HG03565 (cell line): ENCODE measurements around the gene ZFYVE21.
"Not testable (repeated sequence)": the region's sequence is repeated elsewhere in the genome, so short reads cannot be mapped to it uniquely, and the experiment has no call there.

Source experiments
- ATAC-seq: cut with Tn5 transposase; IDR thresholded peaks from one replicate; pipeline ENCODE4 v1.9.1; 2021; ENCODE audit warnings: mild to moderate bottlenecking, moderate library complexity; ENCODE audit not compliant: unreplicated experiment

ZFYVE21 gene

DNA sequence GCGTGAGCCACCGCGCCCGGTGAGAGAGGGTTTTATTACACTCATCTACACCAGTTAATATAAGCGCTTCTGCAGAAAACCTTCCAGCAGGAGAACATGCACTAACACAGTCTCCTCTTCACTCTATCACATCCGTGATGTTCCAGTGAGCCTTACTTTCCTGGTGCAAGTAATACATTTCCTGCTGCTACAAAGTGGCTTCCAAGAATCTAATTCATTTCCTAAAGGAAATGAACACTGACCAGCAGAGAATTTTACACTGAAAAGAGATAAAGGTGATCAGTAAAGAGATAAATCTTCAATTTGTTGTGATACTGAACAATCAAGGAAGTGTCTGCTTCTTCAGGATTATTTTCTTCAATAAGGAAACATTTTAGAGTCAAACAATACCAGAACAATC, 39.5 kb downstream of the ZFYVE21 start:
- ATAC-seq, result no peak

DNA sequence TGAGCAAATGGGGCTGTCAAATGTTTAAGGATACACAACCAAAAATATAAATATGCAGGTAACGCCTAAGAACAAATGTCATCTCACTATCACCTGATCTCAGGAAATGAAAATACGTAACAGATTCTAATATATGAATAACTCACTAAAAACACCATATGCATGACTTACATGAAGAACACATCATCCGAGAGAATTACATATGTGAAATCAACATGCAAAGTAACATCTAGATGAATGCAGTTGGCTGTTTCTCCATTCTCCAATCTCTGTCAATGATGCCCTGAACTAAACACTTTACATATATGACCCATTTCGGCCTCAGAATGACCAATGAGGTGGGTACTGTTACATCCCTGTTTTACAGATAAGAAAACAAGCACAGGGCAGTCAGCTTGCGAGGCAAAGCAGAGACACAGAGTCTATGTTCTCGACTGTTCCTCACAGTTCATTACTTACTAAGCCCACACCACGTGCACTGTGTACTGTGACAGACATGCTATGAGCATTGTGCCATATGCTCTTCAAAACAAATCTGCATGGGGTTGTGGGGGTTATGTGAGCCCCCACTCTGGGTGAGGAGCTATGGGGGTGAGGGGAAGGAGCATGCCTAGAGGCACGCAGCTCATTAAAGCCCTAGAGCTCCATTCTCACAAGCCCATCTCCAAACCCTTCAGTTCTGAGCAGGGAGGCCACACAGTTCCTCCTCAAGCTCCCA, 42.6 kb downstream of the ZFYVE21 start:
- ATAC-seq, result no peak

- ATAC-seq, result no peak
Observed at GRCh38 chr14:103762036-103762435, 46.4 kb downstream of the ZFYVE21 start.

DNA sequence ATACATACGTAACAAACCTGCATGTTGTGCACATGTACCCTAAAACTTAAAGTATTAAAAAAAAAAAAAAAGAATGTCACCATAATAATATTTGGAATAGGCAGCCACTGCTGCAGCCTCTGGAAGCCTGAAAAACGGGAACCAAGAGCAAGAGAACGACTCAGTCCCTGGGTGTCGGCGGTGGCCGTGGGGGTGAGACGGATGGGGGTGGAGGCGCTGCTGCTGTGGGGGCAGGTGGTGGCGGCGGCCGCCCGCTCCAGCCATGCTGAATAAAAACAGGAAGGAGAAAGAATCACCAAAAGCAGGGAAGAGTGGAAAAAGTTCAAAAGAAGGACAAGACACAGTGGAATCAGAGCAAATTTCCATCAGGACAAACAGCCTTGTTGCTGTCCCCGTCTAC, 46.9 kb downstream of the ZFYVE21 start:
- no peak for ATAC-seq

DNA sequence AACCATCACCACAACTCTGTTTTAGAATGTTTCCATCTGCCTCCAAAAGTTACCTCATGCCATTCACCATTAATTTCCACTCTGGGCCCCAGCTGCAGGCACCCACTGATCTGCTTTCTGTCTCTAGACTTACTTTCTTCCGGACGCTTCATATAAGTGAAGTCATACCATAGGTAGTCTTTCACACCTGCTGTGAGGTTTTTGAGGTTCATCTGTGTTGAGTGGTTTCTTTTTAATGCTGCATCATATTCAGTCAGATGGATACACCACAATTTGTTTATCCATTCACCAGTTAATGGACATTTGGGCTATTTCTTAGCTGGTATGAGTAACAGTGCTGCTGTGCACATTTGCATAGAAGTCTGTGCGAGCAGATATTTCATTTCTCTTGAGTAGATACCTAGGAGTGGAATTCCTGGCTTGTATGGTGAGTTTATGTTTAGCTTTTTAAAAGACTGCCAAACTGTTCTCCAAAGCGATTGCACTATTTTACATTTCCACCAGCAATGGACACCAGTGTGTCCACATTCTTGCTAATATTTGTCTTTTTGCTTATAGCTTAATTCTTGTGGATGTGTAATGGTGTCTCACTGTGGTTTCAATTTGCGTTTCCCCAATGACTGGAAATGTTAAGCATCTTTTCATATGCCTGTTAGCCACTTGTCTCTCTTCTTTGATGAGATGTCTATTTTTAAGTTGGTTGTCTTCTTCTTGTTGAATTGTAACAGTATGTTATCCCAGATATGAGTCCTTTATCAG, 48.3 kb downstream of the ZFYVE21 start:
- peak; percentile 72 for ATAC-seq

- no peak for ATAC-seq
Observed at GRCh38 chr14:103765526-103765925, 49.9 kb downstream of the ZFYVE21 start.

DNA sequence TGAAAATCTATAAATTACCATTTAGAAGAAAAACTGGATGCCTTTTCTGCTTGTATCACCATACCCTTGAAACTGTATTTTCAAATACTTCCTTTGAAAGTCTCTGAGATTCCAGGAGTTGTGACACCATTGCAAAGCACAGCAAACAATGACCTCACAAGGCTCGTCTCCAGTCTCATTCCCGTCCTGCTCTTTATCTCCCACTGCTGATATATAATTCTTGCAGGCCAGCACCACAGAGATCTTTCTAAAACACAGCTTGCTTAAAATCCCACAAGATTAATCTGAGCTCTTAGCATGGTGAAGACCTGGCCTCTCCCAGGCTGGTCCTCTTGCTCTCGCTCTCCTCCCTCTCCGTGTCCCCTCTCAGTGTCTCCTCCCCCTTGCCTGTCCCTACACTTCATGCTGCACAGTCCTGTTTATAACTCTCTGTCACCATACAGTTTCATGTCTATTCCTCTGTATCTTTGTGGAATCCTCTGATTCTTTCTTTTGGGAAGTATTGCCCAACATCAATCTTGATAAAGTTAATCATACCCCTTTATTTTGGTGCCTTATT, 51.8 kb downstream of the ZFYVE21 start:
- ATAC-seq, result no peak

DNA sequence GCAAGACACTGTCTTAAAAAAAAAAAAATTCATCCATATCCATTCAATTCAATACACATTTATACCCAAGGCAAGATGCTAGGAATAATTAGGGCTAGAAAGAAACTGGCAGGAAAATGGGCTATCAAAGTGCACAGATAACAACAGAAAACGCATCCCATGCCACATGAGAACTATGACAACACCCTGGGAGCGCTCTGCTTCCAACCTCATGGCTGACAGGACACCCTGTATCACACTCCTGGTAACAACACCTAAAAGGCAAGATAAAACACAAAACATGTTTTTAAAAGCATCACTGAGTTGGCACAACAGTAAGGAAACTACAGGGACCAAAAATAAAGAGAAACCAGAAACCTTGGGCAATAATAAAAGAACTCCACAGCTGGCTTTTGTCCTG, 54.9 kb downstream of the ZFYVE21 start:
- no peak for ATAC-seq

- no peak for ATAC-seq
Observed at GRCh38 chr14:103770902-103771301, 55.3 kb downstream of the ZFYVE21 start.

DNA sequence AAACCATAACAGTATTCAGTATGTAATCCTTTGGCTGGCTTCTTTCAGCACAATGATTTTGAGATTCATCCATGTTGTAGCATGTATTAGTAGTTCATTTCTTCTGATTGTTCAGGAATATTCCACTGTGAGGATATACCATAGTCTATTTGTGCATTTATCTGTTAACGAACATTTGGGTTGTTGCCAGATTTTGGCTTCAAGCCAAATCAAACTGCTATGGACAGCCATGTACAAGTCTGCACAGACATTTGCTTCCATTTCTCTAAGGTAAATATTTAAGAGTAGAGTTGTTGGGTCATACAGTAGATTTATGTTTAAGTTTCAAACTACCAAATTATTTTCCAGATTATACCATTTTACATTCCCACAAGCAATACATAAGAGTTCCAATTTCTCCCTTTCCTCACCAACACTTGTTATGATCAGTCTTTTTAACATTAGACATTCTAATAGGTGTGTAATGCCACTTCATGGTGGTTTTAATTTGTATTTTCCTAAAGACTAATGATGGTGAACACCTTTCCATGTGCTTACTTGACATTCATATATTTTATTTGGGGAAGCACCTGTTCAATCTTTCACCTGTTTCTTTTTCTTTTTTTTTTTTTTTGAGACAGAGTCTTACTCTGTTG, 56.6 kb downstream of the ZFYVE21 start:
- ATAC-seq, result no peak

DNA sequence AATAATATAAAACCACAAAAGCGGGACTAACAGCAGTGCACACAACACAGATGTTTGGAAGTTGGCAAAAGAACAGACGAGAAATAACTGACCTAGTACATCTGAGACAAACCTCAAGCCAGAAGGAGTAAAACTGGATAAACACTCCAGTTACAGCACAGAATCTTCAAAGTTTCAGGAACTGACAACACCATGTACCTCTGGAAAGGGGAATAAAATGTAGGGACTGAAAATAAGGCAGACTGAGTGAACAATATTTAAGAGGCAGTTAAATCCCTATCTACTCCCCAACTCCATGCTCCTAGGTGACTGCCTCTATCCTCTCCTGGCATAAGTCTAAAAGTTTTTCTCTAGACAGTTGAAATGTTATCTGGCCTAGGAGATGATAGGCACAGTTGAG, 57.9 kb downstream of the ZFYVE21 start:
- ATAC-seq, result no peak

DNA sequence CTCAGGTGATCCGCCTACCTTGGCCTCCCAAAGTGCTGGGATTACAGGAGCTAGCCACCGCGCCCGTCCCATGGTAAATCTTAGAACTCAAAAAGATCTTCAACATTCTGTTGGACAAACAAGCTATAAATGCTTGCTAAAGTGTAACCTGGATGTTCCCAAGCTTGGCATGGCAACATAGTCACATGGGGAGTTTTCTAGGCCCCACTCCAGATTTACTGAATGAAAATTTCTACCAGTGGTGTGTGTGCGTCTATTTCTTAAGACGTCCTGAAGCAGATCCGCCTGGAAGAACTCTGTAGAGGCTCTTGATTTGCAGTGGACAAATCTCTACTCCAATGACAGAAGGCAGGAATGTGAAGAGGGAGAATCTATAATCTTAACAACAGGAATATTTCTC, 59.9 kb downstream of the ZFYVE21 start:
- ATAC-seq, result no peak

DNA sequence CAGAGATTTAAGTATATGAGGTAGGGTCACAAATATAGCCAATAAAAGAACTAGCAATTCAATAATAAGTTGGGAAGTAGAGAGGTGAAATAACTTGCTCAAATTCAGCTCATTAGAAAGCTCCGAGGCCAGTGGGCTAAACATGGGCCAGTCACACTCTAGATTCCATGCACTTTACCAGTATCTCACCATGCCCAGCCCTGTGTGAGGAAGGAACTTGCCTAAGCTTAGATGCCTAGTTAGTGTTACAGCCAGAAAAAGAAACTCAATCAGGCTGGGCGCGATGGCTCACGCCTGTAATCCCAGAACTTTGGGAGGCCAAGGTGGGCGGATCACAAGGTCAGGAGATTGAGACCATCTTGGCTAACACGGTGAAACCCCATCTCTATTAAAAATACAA, 60.7 kb downstream of the ZFYVE21 start:
- ATAC-seq, result not testable (repeated sequence)

- no peak for ATAC-seq
Observed at GRCh38 chr14:103782376-103782775, 66.8 kb downstream of the ZFYVE21 start.
